ENCODE data around the gene CHSY3. TPM values are rescaled to one million over a fixed set of nuclear protein-coding genes. Genes with fewer than 3 reads are reported as not detected.

CHSY3 gene
- total and polyA plus RNA-seq, 2 experiments from 2014 or later = 0.44 to 3.0 TPM

DNA sequence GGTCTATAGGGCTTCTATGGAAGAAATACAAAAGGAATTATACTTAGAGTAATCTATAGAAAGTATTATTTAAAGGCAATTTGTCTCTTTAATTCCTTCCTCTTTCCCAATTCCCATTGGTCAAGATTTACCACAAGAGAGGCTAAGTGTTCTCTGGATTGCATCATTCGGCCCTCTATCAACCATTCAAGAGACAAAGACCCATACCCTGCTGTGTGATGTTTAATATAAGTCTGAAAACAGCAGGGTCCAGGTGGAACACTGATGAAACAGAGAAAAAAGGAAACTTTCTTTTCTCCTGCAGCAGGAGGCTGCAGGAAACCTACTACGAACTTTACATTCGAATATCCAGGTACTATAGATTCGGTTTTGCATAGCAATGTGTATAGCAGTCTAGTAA is 323.4 kb downstream of the CHSY3 start (continued):
- TF ChIP-seq, protein P1, sequence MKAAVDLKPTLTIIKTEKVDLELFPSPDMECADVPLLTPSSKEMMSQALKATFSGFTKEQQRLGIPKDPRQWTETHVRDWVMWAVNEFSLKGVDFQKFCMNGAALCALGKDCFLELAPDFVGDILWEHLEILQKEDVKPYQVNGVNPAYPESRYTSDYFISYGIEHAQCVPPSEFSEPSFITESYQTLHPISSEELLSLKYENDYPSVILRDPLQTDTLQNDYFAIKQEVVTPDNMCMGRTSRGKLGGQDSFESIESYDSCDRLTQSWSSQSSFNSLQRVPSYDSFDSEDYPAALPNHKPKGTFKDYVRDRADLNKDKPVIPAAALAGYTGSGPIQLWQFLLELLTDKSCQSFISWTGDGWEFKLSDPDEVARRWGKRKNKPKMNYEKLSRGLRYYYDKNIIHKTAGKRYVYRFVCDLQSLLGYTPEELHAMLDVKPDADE (IDR thresholded peaks at IDR 0.05) = no peak

DNA sequence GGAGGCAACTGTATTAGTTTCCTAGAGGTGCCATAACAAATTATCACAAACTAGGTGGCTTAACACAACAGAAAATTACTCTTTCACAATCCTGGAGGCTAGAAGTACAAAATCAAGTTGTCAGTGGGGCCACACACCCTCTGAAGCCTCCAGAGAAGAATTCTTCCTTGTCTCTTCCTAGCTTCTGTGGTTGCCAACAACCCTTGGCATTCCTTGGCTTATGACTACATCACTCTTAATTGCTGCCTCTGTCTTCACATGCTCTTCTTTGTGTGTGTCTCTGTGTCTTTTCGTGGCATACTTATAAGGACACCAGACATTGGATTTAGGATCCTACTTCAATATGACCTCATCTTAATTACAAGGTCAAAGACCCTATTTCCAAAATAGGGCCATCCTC is 327.5 kb downstream of the CHSY3 start:
- H4K20me1 ChIP-seq (replicated peaks; ENCODE audit: insufficient read depth) = no peaks in the 10 kb centered on the region
- H3K4me3 ChIP-seq = no peak overlapping the region
- H3K27ac ChIP-seq (ENCODE audit: low read depth) = no peak overlapping the region
- TF ChIP-seq, protein P2, sequence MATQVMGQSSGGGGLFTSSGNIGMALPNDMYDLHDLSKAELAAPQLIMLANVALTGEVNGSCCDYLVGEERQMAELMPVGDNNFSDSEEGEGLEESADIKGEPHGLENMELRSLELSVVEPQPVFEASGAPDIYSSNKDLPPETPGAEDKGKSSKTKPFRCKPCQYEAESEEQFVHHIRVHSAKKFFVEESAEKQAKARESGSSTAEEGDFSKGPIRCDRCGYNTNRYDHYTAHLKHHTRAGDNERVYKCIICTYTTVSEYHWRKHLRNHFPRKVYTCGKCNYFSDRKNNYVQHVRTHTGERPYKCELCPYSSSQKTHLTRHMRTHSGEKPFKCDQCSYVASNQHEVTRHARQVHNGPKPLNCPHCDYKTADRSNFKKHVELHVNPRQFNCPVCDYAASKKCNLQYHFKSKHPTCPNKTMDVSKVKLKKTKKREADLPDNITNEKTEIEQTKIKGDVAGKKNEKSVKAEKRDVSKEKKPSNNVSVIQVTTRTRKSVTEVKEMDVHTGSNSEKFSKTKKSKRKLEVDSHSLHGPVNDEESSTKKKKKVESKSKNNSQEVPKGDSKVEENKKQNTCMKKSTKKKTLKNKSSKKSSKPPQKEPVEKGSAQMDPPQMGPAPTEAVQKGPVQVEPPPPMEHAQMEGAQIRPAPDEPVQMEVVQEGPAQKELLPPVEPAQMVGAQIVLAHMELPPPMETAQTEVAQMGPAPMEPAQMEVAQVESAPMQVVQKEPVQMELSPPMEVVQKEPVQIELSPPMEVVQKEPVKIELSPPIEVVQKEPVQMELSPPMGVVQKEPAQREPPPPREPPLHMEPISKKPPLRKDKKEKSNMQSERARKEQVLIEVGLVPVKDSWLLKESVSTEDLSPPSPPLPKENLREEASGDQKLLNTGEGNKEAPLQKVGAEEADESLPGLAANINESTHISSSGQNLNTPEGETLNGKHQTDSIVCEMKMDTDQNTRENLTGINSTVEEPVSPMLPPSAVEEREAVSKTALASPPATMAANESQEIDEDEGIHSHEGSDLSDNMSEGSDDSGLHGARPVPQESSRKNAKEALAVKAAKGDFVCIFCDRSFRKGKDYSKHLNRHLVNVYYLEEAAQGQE (IDR thresholded peaks at IDR 0.05; ENCODE audit: unreplicated experiment) = no peak
- DNase-seq (ENCODE audit: low spot score) (no peak), ATAC-seq (no peak)
- Mint-ChIP-seq H3K27me3 (ENCODE audit: insufficient read depth, low read depth, poor library complexity) (peaks cover 3% of the 10 kb centered on the region), H3K36me3 (ENCODE audit: low read depth) (peaks cover 5% of the 10 kb centered on the region; the same call in 2 of the 3 replicates), H3K9me3 (peaks cover 3% of the 10 kb centered on the region), H3K4me3 (no peak overlapping the region), H3K27ac (no peak overlapping the region), H3K4me1 (peaks cover 6% of the 10 kb centered on the region; the same call in 2 of the 3 replicates)
- no peaks in the 10 kb centered on the region for H3K79me2 ChIP-seq (replicated peaks; ENCODE audit: insufficient read depth)
- H3K4me1 ChIP-seq (ENCODE audit: insufficient read depth) = no peaks in the 10 kb centered on the region
- no peak overlapping the region for H2AFZ ChIP-seq
- no peaks in the 10 kb centered on the region for H3F3A ChIP-seq (replicated peaks; ENCODE audit: low read depth)
- no peaks in the 10 kb centered on the region for H3K36me3 ChIP-seq (ENCODE audit: insufficient read depth)
- no peaks in the 10 kb centered on the region for H3K27me3 ChIP-seq (ENCODE audit: insufficient read depth)
- no peak overlapping the region for H3K4me2 ChIP-seq
- H3K9me2 ChIP-seq (ENCODE audit: insufficient read depth) = no peaks in the 10 kb centered on the region

DNA sequence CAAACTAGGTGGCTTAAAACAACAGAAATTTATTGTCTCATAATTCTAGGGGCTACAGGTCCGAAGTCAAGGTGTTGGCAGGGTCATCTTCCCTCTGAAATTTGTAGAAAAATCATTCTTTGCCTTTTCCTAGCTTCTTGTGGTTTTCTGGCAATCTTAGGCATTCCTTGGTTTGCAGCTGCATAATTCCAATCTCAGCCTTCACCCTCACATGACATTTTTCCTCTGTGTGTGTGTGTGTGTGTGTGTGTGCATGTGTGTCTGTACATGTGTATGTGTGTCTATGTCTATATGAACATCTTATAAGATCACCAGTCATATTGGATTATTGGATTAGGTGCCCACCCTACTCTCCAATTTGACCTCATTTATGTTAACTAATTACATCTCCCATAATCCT is 330.6 kb downstream of the CHSY3 start:
- no peaks in the 10 kb centered on the region for H3K4me1 Mint-ChIP-seq
- no peaks in the 10 kb centered on the region for H3K79me2 ChIP-seq (replicated peaks; ENCODE audit: insufficient read depth)
- no peaks in the 10 kb centered on the region for H3K36me3 ChIP-seq (ENCODE audit: insufficient read depth)
- no peak overlapping the region for H3K4me3 ChIP-seq
- no peaks in the 10 kb centered on the region for H3K4me1 ChIP-seq (ENCODE audit: insufficient read depth)
- no peak overlapping the region for H3K4me3 Mint-ChIP-seq
- no peaks in the 10 kb centered on the region; the same call in 2 of the 3 replicates for H3K9me3 Mint-ChIP-seq
- no peak overlapping the region for H3K27ac ChIP-seq (ENCODE audit: low read depth)
- no peak overlapping the region for H3K4me2 ChIP-seq
- H3K27ac Mint-ChIP-seq = no peak overlapping the region
- H3K27me3 Mint-ChIP-seq (ENCODE audit: insufficient read depth, low read depth, poor library complexity) = peaks cover 1% of the 10 kb centered on the region
- no peak for ATAC-seq
- no peaks in the 10 kb centered on the region for H3F3A ChIP-seq (replicated peaks; ENCODE audit: low read depth)
- H3K9me2 ChIP-seq (ENCODE audit: insufficient read depth) = no peaks in the 10 kb centered on the region
- H3K27me3 ChIP-seq (ENCODE audit: insufficient read depth) = no peaks in the 10 kb centered on the region
- no peaks in the 10 kb centered on the region for H4K20me1 ChIP-seq (replicated peaks; ENCODE audit: insufficient read depth)
- no peak overlapping the region for H2AFZ ChIP-seq
- H3K36me3 Mint-ChIP-seq (ENCODE audit: low read depth) = no peaks in the 10 kb centered on the region
- no peak for DNase-seq (ENCODE audit: low spot score)
- TF ChIP-seq EZH2 (IDR thresholded peaks at IDR 0.05; ENCODE audit: low read depth, unreplicated experiment) (no peak), JUNB (IDR thresholded peaks at IDR 0.05; ENCODE audit: unreplicated experiment) (no peak), EZH2phosphoT487 (IDR thresholded peaks at IDR 0.05; ENCODE audit: unreplicated experiment) (no peak), ZNF114 (CRISPR knock-in tag; IDR thresholded peaks at IDR 0.05) (no peak), CREB1 (CRISPR knock-in tag; IDR thresholded peaks at IDR 0.05; ENCODE audit: low read depth) (no peak)
- TF ChIP-seq, protein P1 (IDR thresholded peaks at IDR 0.05) = no peak
- TF ChIP-seq, protein P3, sequence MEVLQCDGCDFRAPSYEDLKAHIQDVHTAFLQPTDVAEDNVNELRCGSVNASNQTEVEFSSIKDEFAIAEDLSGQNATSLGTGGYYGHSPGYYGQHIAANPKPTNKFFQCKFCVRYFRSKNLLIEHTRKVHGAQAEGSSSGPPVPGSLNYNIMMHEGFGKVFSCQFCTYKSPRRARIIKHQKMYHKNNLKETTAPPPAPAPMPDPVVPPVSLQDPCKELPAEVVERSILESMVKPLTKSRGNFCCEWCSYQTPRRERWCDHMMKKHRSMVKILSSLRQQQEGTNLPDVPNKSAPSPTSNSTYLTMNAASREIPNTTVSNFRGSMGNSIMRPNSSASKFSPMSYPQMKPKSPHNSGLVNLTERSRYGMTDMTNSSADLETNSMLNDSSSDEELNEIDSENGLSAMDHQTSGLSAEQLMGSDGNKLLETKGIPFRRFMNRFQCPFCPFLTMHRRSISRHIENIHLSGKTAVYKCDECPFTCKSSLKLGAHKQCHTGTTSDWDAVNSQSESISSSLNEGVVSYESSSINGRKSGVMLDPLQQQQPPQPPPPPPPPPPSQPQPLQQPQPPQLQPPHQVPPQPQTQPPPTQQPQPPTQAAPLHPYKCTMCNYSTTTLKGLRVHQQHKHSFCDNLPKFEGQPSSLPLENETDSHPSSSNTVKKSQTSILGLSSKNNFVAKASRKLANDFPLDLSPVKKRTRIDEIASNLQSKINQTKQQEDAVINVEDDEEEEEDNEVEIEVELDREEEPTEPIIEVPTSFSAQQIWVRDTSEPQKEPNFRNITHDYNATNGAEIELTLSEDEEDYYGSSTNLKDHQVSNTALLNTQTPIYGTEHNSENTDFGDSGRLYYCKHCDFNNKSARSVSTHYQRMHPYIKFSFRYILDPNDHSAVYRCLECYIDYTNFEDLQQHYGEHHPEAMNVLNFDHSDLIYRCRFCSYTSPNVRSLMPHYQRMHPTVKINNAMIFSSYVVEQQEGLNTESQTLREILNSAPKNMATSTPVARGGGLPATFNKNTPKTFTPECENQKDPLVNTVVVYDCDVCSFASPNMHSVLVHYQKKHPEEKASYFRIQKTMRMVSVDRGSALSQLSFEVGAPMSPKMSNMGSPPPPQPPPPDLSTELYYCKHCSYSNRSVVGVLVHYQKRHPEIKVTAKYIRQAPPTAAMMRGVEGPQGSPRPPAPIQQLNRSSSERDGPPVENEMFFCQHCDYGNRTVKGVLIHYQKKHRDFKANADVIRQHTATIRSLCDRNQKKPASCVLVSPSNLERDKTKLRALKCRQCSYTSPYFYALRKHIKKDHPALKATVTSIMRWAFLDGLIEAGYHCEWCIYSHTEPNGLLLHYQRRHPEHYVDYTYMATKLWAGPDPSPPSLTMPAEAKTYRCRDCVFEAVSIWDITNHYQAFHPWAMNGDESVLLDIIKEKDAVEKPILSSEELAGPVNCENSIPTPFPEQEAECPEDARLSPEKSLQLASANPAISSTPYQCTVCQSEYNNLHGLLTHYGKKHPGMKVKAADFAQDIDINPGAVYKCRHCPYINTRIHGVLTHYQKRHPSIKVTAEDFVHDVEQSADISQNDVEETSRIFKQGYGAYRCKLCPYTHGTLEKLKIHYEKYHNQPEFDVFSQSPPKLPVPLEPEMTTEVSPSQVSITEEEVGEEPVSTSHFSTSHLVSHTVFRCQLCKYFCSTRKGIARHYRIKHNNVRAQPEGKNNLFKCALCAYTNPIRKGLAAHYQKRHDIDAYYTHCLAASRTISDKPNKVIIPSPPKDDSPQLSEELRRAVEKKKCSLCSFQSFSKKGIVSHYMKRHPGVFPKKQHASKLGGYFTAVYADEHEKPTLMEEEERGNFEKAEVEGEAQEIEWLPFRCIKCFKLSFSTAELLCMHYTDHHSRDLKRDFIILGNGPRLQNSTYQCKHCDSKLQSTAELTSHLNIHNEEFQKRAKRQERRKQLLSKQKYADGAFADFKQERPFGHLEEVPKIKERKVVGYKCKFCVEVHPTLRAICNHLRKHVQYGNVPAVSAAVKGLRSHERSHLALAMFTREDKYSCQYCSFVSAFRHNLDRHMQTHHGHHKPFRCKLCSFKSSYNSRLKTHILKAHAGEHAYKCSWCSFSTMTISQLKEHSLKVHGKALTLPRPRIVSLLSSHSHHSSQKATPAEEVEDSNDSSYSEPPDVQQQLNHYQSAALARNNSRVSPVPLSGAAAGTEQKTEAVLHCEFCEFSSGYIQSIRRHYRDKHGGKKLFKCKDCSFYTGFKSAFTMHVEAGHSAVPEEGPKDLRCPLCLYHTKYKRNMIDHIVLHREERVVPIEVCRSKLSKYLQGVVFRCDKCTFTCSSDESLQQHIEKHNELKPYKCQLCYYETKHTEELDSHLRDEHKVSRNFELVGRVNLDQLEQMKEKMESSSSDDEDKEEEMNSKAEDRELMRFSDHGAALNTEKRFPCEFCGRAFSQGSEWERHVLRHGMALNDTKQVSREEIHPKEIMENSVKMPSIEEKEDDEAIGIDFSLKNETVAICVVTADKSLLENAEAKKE (CRISPR knock-in tag; IDR thresholded peaks at IDR 0.05) = no peak

Measured in GM23338 (cell line).